ENCODE data around the gene MCM8. TPM values are rescaled to one million over a fixed set of nuclear protein-coding genes. Genes with fewer than 3 reads are reported as not detected.

Gene MCM8
- total RNA-seq, 1 donor from 2014 or later: 4.2 TPM

- H3K4me1 Mint-ChIP-seq (ENCODE audit: low read depth): peaks cover 3% of the 10 kb centered on the region
- TF ChIP-seq, protein P1, sequence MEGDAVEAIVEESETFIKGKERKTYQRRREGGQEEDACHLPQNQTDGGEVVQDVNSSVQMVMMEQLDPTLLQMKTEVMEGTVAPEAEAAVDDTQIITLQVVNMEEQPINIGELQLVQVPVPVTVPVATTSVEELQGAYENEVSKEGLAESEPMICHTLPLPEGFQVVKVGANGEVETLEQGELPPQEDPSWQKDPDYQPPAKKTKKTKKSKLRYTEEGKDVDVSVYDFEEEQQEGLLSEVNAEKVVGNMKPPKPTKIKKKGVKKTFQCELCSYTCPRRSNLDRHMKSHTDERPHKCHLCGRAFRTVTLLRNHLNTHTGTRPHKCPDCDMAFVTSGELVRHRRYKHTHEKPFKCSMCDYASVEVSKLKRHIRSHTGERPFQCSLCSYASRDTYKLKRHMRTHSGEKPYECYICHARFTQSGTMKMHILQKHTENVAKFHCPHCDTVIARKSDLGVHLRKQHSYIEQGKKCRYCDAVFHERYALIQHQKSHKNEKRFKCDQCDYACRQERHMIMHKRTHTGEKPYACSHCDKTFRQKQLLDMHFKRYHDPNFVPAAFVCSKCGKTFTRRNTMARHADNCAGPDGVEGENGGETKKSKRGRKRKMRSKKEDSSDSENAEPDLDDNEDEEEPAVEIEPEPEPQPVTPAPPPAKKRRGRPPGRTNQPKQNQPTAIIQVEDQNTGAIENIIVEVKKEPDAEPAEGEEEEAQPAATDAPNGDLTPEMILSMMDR (IDR thresholded peaks at IDR 0.05): no peak
- H3K36me3 Mint-ChIP-seq (ENCODE audit: low read depth): peaks cover 22% of the 10 kb centered on the region
- H3K27ac Mint-ChIP-seq (ENCODE audit: unreplicated experiment): no peak overlapping the region
- no peaks in the 10 kb centered on the region for H3K27me3 Mint-ChIP-seq (ENCODE audit: low read depth)
- DNase-seq (ENCODE audit: low spot score): no peak
- no peak overlapping the region for H3K4me3 Mint-ChIP-seq (ENCODE audit: unreplicated experiment)
- no peaks in the 10 kb centered on the region for H3K9me3 Mint-ChIP-seq (ENCODE audit: low read depth)
These were observed 67.0 kb downstream of the MCM8 start for GRCh38 chr20:6017467-6017866.

GRCh38 chr20:6017880-6018279, 67.4 kb downstream of the MCM8 start:
- Mint-ChIP-seq H3K36me3 (ENCODE audit: low read depth) (peaks cover 18% of the 10 kb centered on the region), H3K4me3 (ENCODE audit: unreplicated experiment) (no peak overlapping the region), H3K4me1 (ENCODE audit: low read depth) (peaks cover 3% of the 10 kb centered on the region), H3K27me3 (ENCODE audit: low read depth) (no peaks in the 10 kb centered on the region), H3K9me3 (ENCODE audit: low read depth) (no peaks in the 10 kb centered on the region), H3K27ac (ENCODE audit: unreplicated experiment) (no peak overlapping the region)
- DNase-seq (ENCODE audit: low spot score): no peak
- TF ChIP-seq, protein P1 (IDR thresholded peaks at IDR 0.05): no peak

- H3K36me3 Mint-ChIP-seq (ENCODE audit: low read depth): peaks cover 28% of the 10 kb centered on the region
- H3K9me3 Mint-ChIP-seq (ENCODE audit: low read depth): peaks cover 11% of the 10 kb centered on the region
- H3K4me1 Mint-ChIP-seq (ENCODE audit: low read depth): no peaks in the 10 kb centered on the region
- no peaks in the 10 kb centered on the region for H3K27me3 Mint-ChIP-seq (ENCODE audit: low read depth)
- DNase-seq (ENCODE audit: low spot score): no peak
- TF ChIP-seq, protein P1 (IDR thresholded peaks at IDR 0.05): no peak
- peak overlapping the region; percentile 12 for H3K27ac Mint-ChIP-seq (ENCODE audit: unreplicated experiment)
- H3K4me3 Mint-ChIP-seq (ENCODE audit: unreplicated experiment): no peak overlapping the region
These were observed 74.3 kb downstream of the MCM8 start for GRCh38 chr20:6024768-6025167.

- H3K4me3 Mint-ChIP-seq (ENCODE audit: unreplicated experiment): no peak overlapping the region
- no peaks in the 10 kb centered on the region for H3K4me1 Mint-ChIP-seq (ENCODE audit: low read depth)
- no peak overlapping the region for H3K27ac Mint-ChIP-seq (ENCODE audit: unreplicated experiment)
- no peak for DNase-seq (ENCODE audit: low spot score)
- H3K9me3 Mint-ChIP-seq (ENCODE audit: low read depth): peaks cover 11% of the 10 kb centered on the region
- TF ChIP-seq, protein P1 (IDR thresholded peaks at IDR 0.05): no peak
- H3K36me3 Mint-ChIP-seq (ENCODE audit: low read depth): peaks cover 28% of the 10 kb centered on the region
- no peaks in the 10 kb centered on the region for H3K27me3 Mint-ChIP-seq (ENCODE audit: low read depth)
These were observed 75.6 kb downstream of the MCM8 start for GRCh38 chr20:6026051-6026450.

DNA sequence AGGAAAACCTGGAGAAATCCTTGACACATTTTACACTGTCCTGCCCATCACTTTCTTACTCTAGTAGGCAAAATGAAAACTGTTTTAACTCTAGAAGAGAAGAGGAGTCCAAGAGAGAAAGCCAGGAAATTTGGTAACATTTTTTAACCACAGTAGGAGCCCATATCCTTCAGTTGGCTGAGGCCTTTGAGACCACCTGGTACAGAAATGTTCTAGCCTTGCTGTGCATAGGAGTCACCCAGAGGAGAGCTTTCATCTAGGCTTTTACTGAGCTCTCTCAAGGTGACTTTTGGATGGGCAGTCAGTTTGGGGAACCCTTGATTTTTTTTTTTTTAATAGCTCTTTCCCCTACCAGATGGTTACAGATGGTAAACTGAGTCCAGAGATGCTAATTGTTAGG, 78.4 kb downstream of the MCM8 start:
- Mint-ChIP-seq H3K27me3 (ENCODE audit: low read depth) (no peaks in the 10 kb centered on the region), H3K27ac (ENCODE audit: unreplicated experiment) (no peak overlapping the region), H3K4me3 (ENCODE audit: unreplicated experiment) (no peak overlapping the region), H3K36me3 (ENCODE audit: low read depth) (peaks cover 30% of the 10 kb centered on the region), H3K9me3 (ENCODE audit: low read depth) (peaks cover 11% of the 10 kb centered on the region), H3K4me1 (ENCODE audit: low read depth) (peaks cover under 1% of the 10 kb centered on the region)
- DNase-seq (ENCODE audit: low spot score): no peak
- TF ChIP-seq, protein P1 (IDR thresholded peaks at IDR 0.05): no peak
